ENCODE measurements around the gene HRK. TPM values are rescaled to one million over a fixed set of nuclear protein-coding genes. Genes with fewer than 3 reads are reported as not detected.

Gene HRK
- total and polyA plus RNA-seq, 2 of the 8 experiments (the other 6 are each of a cell fraction or from before 2014, with no cell fraction given), result 1.6 to 2.7 TPM

DNA sequence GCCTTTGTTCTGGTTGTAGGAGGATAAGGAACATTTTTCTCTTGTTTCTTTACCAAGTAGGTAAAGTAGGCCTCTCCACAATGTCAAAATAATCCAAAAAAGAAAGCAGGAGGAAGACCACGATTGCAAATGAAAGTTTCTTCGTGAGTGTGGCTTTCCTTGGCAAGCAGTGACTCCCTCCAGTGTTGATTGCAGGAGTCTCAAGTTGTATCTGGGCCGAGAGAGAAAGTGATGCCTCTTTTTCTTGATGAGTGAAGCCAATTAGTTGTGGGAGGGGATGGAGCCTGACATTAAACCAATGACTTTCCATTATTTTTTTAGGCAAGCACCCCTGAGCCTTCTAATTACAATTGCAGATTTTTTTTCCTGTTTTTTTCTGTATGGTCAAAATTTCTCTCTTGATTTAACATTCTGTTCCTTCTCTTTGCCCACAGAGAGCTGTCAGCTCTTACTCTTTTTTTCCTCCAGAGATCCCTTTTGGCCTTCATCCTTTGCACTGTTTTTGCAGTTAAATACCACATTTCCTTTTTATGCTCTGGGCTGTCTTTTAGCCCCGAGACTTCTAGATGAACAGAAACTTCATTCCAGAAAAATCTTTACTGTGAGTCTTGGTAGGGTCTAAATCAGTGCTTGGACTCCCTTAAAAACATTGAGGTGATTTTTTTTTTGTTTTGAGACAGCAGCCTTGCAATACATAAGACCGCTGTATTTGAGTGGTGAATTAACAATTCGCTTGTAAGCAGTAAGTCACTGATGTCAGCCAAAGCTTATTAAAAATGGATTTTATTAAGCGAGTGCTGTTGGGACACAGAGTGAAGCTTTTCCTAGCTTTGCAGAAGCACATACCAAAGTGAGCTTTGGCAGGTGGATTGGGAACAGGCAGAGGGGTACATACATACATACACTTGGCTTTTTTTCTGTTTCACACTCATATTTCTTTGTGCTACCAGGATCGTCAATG is 45.3 kb upstream of the HRK start:
- DNase-seq (ENCODE audit: low read depth in 1 of 2, low spot score in 2 of 2) (no peak), FAIRE-seq (no peak)
- H2BK120ac ChIP-seq (replicated peaks; ENCODE audit: low read depth, low read length), result no peak overlapping the region
- no peak overlapping the region for H3K56ac ChIP-seq (replicated peaks; ENCODE audit: insufficient read length, low read depth, low read length)
- no peak overlapping the region for H4K91ac ChIP-seq (replicated peaks; ENCODE audit: insufficient read length, low read length)
- no peaks in the 10 kb centered on the region for H3K9me3 ChIP-seq (ENCODE audit: insufficient read depth in 2 of 2, low read depth in 1 of 2, low read length in 1 of 2)
- H3K23me2 ChIP-seq (ENCODE audit: low read depth, low read length), result no peaks in the 10 kb centered on the region
- peaks cover 0 to 14% of the 10 kb centered on the region in 2 experiments; a peak in 2 of 4 replicates for H3K79me2 ChIP-seq (ENCODE audit: control insufficient read depth in 1 of 2, insufficient read depth in 2 of 2, low read length in 2 of 2)
- H3K14ac ChIP-seq (ENCODE audit: insufficient read length), result no peak overlapping the region
- no peak overlapping the region for H3K27ac ChIP-seq (ENCODE audit: low read depth, low read length)
- no peak overlapping the region for H4K8ac ChIP-seq (ENCODE audit: extremely low read depth, insufficient read depth, low read length)
- H2AFZ ChIP-seq (ENCODE audit: low read length), result no peak overlapping the region
- H4K20me1 ChIP-seq (replicated peaks in 1 of 2; ENCODE audit: control insufficient read depth in 1 of 2, insufficient read depth in 2 of 2, low read length in 2 of 2), result no peaks in the 10 kb centered on the region
- H2AK5ac ChIP-seq (ENCODE audit: low read depth, low read length), result no peak overlapping the region
- H3K9ac ChIP-seq (replicated peaks in 1 of 4; ENCODE audit: extremely low read depth in 1 of 4, low read depth in 3 of 4, low read length in 3 of 4), result no peak overlapping the region
- no peak overlapping the region for H3K4ac ChIP-seq (replicated peaks; ENCODE audit: insufficient read length, low read depth, low read length)
- peaks cover 0 to 11% (median 3%) of the 10 kb centered on the region in 4 experiments; a peak in 5 of 8 replicates for H3K36me3 ChIP-seq (ENCODE audit: control insufficient read depth in 2 of 4, insufficient read depth in 4 of 4, low read length in 3 of 4)
- no peak overlapping the region for H2BK12ac ChIP-seq (ENCODE audit: low read depth, low read length)
- H3K27me3 ChIP-seq (replicated peaks in 1 of 4; ENCODE audit: control insufficient read depth in 3 of 4, extremely low read depth in 1 of 4, insufficient read depth in 3 of 4, low read length in 3 of 4), result no peaks in the 10 kb centered on the region
- H3K23ac ChIP-seq (ENCODE audit: insufficient read length), result no peak overlapping the region
- H3K4me3 ChIP-seq (ENCODE audit: extremely low read depth in 1 of 4, insufficient read depth in 2 of 4, low read depth in 3 of 4, low read length in 4 of 4), result no peak overlapping the region
- no peak overlapping the region for H2BK20ac ChIP-seq (ENCODE audit: low read length)
- CTCF ChIA-PET (ENCODE audit: partially characterized antibody), result interaction anchor here (0.6 to 1.2 kb wide), 3 partner anchors 10 to 20 kb away, joined by 3 read pairs; no protein-coding TSS in a partner anchor
- 80% methylated on average over 8 of the region's 8 CpGs; no CpG with 5 or more reads in 1 of the 2 experiments for WGBS, 2 experiments (ENCODE audit: extremely low coverage in 1 of 2, insufficient coverage in 1 of 2, insufficient read length in 1 of 2, insufficient replicate concordance in 2 of 2, low coverage in 1 of 2, low lambda C conversion rate in 2 of 2, missing lambda C conversion rate in 1 of 2)
- H3K79me1 ChIP-seq (ENCODE audit: low read depth, low read length), result peaks cover 2% of the 10 kb centered on the region; the same call in 1 of the 2 replicates
- H2BK15ac ChIP-seq (ENCODE audit: low read length), result no peak overlapping the region
- 0 out of 4 replicates have a peak, but pooled peaks of 1 of the 2 experiments have one; percentile 9 for TF ChIP-seq RAD21 (IDR thresholded peaks at IDR 0.05 in 1 of 2, conservative IDR thresholded peaks at IDR 0.05 in 1 of 2; ENCODE audit: low read depth in 2 of 2, low read length in 2 of 2)
- TF ChIP-seq CHD2 (IDR thresholded peaks at IDR 0.05; ENCODE audit: low read length), result no peak
- no peak overlapping the region for H3K4me2 ChIP-seq (ENCODE audit: insufficient read depth in 1 of 2, low read depth in 2 of 2, low read length in 2 of 2)
- H2BK5ac ChIP-seq (ENCODE audit: low read depth, low read length), result no peak overlapping the region
- no peak overlapping the region for H4K5ac ChIP-seq (ENCODE audit: insufficient read length, low read depth, low read length)
- H3K4me1 ChIP-seq (replicated peaks in 1 of 4; ENCODE audit: control insufficient read depth in 3 of 4, insufficient read depth in 4 of 4, low read length in 3 of 4), result peaks cover 0 to 3% (median 0%) of the 10 kb centered on the region in 4 experiments; a peak in 1 of 7 replicates
- no peak overlapping the region for H3K18ac ChIP-seq (ENCODE audit: extremely low read depth, low read length)
- POLR2A ChIA-PET (ENCODE audit: partially characterized antibody), result no interaction called here
